ENCODE measurements around the gene HIVEP3. TPM values are rescaled to one million over a fixed set of nuclear protein-coding genes. Genes with fewer than 3 reads are reported as not detected.

The HIVEP3 gene
- polyA plus RNA-seq, 3 donors = 1.3 to 18.5 (median 4.6) TPM

GRCh38 chr1:41861535-41862383 lies 57.0 kb downstream of the HIVEP3 start:
- no peak overlapping the region for H3K27ac ChIP-seq (ENCODE audit: low read depth, low read length)
- 62 to 77% (median 63%) methylated on average over 13 of the region's 13 CpGs for WGBS, 3 donors

- H3K27ac ChIP-seq (ENCODE audit: low read depth, low read length) = no peak overlapping the region
- WGBS, 3 donors = 71 to 88% (median 86%) methylated on average over 8 of the region's 8 CpGs
These were observed 58.0 kb downstream of the HIVEP3 start for GRCh38 chr1:41860771-41861170.

DNA sequence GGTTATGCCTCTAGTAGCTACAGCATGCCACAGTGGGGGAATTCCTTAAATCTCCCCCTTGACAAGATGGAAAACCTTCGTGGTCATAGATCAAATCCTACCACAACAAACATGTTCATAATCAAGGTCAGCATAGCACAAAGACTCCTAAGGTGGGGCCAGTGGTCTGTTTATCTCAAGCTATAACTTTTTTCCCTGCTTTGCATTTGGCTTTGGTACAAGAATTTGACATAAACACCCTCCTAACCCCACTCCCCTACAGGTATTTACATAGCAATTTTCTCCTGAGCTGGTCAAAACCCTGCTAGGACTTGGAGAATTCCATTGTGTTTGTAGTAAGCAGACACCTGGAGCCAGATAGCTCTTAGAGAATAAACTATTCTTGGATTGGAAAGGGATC lies 58.5 kb downstream of the HIVEP3 start:
- WGBS, 3 donors = 62 to 74% (median 69%) methylated on average over 1 of the region's 1 CpG
- H3K27ac ChIP-seq (ENCODE audit: low read depth, low read length) = no peak overlapping the region

GRCh38 chr1:41859686-41860085 lies 59.0 kb downstream of the HIVEP3 start:
- 64 to 91% (median 74%) methylated on average over 4 of the region's 4 CpGs for WGBS, 3 donors
- no peak overlapping the region for H3K27ac ChIP-seq (ENCODE audit: low read depth, low read length)

DNA sequence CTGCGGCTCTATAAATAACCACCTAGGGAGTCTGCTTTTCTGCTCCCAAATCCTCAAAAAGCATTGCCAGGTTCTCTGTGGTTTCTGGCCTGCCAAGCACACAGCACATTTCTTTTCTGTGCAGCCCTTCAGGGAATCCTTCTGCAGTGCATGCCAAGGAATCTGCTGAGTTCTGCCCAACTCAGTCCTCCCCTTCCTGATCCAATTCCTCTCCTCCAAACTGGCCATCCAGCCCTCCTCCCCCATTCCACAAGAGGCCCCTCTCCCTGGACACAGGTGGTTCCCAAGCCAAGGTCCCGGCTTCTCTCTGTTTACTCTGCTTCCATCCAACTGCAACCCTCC lies 61.8 kb downstream of the HIVEP3 start:
- 42 to 61% (median 59%) methylated on average over 2 of the region's 2 CpGs for WGBS, 3 donors
- no peak overlapping the region for H3K27ac ChIP-seq (ENCODE audit: low read depth, low read length)

- H3K27ac ChIP-seq (ENCODE audit: low read depth, low read length) = no peak overlapping the region
- WGBS, 3 donors = 74 to 87% (median 76%) methylated on average over 13 of the region's 13 CpGs
These were observed 62.4 kb downstream of the HIVEP3 start for GRCh38 chr1:41856151-41856943.

GRCh38 chr1:41855713-41856112 lies 63.0 kb downstream of the HIVEP3 start:
- no peak overlapping the region for H3K27ac ChIP-seq (ENCODE audit: low read depth, low read length)
- 83 to 89% (median 85%) methylated on average over 2 of the region's 2 CpGs for WGBS, 3 donors

GRCh38 chr1:41853907-41854306 lies 64.8 kb downstream of the HIVEP3 start:
- no peak overlapping the region for H3K27ac ChIP-seq (ENCODE audit: low read depth, low read length)
- WGBS, 3 donors = 81 to 92% (median 92%) methylated on average over 6 of the region's 6 CpGs

- 88 to 92% (median 89%) methylated on average over 7 of the region's 7 CpGs for WGBS, 3 donors
- H3K27ac ChIP-seq (ENCODE audit: low read depth, low read length) = no peak overlapping the region
These were observed 66.6 kb downstream of the HIVEP3 start for GRCh38 chr1:41852091-41852490.

DNA sequence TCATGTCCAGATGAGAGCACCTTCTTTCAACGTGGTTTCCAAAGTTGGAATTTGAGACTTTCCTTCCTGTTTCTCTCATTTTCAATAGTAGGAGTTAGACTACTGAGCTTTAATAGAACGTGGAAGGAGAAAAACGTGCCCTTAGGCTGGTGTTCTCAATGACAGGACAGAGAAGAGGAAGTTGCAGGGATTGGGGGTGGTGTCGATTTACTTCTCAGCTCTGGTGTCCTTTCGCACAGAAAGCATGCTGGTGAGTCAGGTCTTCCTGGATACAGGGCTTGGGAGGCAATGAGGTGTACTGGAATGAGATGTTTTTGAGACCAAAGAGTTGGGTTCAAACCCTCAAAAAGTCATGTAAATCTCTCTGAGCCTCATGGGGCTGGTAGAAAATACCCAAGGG lies 67.1 kb downstream of the HIVEP3 start:
- WGBS, 3 donors = 39 to 72% (median 48%) methylated on average over 5 of the region's 5 CpGs
- no peak overlapping the region for H3K27ac ChIP-seq (ENCODE audit: low read depth, low read length)

DNA sequence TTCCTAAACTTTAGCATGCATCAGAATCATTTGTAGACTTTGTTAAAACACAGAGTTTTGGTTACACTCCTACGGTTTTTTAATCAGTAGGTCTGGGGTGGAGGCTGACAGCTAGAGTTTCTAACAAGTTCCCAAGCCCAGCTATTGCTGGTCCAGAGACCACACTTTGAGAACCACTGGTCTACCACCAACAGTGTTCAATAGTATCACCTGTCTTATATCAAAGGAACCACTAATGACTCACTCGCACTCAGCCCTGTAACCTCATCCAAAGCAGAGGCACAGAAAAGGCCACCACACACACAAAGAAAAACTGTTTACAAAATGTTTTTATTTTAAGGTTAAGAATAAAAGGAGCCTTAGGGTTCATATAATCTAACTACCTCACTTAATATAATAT lies 68.7 kb downstream of the HIVEP3 start:
- no peak overlapping the region for H3K27ac ChIP-seq (ENCODE audit: low read depth, low read length)
- 66 to 83% (median 70%) methylated on average over 2 of the region's 2 CpGs for WGBS, 3 donors

DNA sequence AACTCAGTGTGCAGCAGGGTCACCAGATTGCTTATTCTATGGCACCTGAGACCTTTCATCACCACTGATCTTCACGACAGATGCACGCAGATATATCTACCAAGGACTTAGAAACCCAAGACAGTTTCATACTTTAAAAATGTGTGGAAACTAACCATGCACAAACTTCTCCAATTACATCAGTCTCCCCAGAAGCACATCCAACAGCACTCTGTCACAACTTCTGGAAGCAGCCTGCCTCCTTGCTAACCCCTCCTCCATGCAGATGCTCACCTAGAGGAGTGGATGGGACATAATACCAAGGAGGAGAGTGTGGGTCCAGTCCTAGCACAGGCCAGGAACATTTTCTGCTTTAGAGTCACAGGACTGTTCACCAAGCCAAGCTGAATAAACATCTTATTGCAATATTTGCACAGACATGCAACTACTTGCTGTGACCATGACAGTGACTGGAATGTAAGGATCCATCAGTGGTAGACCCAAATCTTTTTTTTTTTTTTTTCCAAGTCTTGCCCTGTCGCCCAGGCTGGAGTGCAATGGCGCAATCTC lies 69.4 kb downstream of the HIVEP3 start:
- WGBS, 3 donors = 83 to 95% (median 94%) methylated on average over 4 of the region's 4 CpGs
- H3K27ac ChIP-seq (ENCODE audit: low read depth, low read length) = no peak overlapping the region

DNA sequence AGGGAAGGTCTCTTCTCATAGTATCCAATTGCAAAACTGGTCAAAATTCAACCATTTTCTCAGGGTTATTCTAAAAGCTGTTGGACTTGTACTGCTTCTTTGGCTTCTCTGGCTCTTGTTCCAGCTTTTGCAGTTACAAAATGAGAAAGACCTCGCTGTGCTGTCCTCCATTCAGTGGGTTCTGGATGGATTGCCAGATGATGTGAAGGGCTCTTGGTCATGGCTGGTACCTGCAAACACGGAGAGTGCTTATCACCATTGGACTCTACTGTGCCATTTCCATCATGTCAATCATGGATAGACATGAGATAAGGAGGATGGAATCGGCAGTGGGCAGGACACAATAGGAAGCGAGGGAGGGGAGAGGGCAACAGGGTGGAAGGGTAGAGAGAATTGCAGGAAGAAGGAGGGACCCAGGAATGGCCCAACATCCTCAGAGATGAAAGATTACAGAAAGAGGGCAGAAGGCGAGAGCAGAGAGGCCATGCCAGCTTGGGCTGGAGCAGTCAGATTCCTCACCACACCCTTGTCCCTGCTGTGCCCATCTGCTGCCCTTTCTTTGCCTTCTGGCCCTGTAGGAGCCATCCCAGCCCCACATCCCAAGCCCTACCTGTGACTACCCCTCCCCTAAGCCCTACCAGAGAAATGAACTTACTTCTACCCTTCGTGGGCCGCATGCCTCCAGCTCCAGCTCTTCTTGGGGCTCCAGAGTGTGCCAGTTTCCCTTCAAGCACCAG lies 70.3 kb downstream of the HIVEP3 start:
- no peak overlapping the region for H3K27ac ChIP-seq (ENCODE audit: low read depth, low read length)
- 86 to 94% (median 93%) methylated on average over 7 of the region's 7 CpGs for WGBS, 3 donors

DNA sequence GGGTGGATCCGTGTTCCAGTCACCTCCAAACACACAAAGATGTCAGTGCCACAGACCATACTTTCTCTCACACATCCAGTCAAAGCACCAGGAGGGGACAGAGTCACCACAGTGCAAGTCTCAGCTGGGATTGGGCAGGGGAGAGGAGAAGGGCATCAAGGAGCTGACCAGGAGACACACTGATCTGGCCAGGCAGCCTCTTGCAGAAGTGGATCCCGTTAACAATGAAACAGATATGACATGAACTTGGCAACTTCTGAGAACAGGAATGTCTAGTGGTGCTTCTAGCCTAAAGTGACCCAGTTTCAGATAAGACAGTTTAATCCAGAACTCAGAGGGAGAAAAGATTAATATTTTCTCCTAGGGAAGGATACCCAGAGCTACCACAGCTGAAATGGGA lies 71.0 kb downstream of the HIVEP3 start:
- no peak overlapping the region for H3K27ac ChIP-seq (ENCODE audit: low read depth, low read length)
- 69 to 80% (median 77%) methylated on average over 2 of the region's 2 CpGs for WGBS, 3 donors

DNA sequence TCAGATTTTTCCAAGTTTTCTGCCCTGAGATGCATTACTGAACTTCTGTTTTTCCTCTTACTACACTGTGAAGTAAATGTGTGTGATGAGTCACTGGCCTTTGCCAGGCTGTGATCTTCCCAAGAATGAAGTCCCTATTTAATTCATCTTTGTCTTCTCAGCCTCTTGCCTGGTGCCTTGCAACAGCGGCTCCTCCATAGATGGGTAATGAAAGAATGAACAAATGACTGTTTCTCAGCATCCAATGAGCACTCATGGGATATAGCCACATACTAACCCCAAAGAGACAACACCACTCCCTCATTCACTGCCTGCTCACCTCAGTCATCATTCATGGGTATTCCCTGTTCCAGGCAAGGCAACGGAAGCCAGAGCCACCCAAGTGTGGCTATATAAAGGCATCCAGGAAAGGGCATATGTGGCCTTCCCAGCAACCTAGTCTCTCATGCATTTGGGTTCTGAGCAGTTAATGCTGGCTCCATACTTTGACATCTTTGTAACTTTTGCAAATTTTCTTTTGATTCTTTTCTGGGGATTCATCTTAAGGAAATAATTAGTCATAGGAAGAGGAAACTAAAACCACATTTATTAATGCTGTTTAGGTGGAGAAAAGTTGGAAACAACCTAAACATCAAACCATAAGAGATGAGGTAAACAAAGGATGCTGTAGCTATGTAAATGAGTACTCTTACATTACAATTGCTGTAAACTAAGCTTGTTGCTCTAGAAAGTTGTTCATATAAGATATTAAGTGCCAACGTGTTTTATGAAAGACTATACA lies 71.9 kb downstream of the HIVEP3 start:
- WGBS, 3 donors = 80 to 91% (median 83%) methylated on average over 3 of the region's 3 CpGs
- H3K27ac ChIP-seq (ENCODE audit: low read depth, low read length) = no peak overlapping the region

DNA sequence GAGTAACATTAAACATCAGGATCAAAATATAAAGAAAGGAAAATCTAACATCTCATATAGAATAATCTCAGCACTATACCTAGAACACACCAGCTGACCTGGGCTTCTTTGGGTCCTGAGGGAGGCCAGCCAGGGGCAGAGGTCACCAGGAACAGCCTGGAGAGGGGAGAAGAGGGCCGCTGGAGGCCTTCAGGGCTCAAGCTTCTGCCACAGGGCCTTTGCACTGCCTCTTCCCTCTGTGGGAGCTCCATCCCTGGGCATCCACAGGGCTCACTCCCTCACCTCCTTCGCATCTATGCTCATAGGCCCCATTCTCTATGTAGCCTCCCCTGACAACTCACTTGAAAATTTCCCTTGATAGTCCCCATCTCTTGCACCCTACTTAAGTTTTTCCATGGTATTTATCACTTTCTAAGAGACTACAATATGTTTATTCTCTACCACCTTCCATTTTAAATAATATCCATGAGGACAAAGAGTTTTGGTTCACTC lies 73.9 kb downstream of the HIVEP3 start:
- H3K27ac ChIP-seq (ENCODE audit: low read depth, low read length) = no peak overlapping the region
- 87 to 100% (median 97%) methylated on average over 2 of the region's 2 CpGs for WGBS, 3 donors

DNA sequence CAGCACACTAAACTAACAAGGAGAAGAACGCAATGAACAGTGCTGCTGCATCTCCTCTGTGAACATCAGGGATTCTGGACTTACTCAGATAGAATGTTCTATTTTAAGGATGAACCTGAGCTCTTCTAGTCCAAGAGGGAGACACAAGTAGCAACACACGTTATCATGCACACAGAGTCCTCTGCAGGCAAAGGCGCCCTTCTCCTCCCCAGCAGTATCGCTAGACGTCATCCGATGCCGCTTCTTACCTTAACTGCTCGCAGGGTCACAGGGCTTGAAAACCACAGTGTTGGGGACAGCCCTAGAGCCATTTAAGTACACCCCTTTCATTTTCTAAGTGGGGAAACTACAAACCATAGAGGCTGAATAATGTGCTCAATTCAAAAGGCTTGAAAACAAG lies 74.5 kb downstream of the HIVEP3 start:
- 83 to 97% (median 90%) methylated on average over 8 of the region's 8 CpGs for WGBS, 3 donors
- no peak overlapping the region for H3K27ac ChIP-seq (ENCODE audit: low read depth, low read length)

Measured in adipose tissue (tissue), 3 donors.